Measurements from ENCODE around the gene AIFM3. TPM values are rescaled to one million over a fixed set of nuclear protein-coding genes. Genes with fewer than 3 reads are reported as not detected.
A peak's percentile ranks its signal among the peaks of the same experiment; 100 is the strongest.

The AIFM3 gene
- total and polyA plus RNA-seq, 2 of the 13 experiments (the other 11 are each of a cell fraction or from before 2014, with no cell fraction given) = 9.0 to 15.3 TPM

GRCh38 chr22:21009638-21010425 lies 42.8 kb downstream of the AIFM3 start (continued):
- TF ChIP-seq YEATS4 (CRISPR knock-in tag; IDR thresholded peaks at IDR 0.05; ENCODE audit: borderline replicate concordance) = no peak
- no peak for TF ChIP-seq ZNF18 (CRISPR knock-in tag; IDR thresholded peaks at IDR 0.05; ENCODE audit: insufficient replicate concordance)
- TF ChIP-seq PPARG (CRISPR knock-in tag; conservative IDR thresholded peaks at IDR 0.05) = peak; percentile 59; the same call in 1 of the 2 replicates
- no peak for TF ChIP-seq SMYD3 (CRISPR knock-in tag; IDR thresholded peaks at IDR 0.05)
- no peak for TF ChIP-seq ZNF619 (CRISPR knock-in tag; IDR thresholded peaks at IDR 0.05)
- no peak for TF ChIP-seq ZNF484 (CRISPR knock-in tag; IDR thresholded peaks at IDR 0.05; ENCODE audit: borderline replicate concordance, low read depth)
- no peak for TF ChIP-seq ZNF343 (CRISPR knock-in tag; IDR thresholded peaks at IDR 0.05)
- no peak for TF ChIP-seq KDM6A (CRISPR knock-in tag; IDR thresholded peaks at IDR 0.05; ENCODE audit: low read depth)
- no peak for TF ChIP-seq POLR2AphosphoS5 (IDR thresholded peaks at IDR 0.05; ENCODE audit: low read depth, low read length)
- TF ChIP-seq, protein P1, sequence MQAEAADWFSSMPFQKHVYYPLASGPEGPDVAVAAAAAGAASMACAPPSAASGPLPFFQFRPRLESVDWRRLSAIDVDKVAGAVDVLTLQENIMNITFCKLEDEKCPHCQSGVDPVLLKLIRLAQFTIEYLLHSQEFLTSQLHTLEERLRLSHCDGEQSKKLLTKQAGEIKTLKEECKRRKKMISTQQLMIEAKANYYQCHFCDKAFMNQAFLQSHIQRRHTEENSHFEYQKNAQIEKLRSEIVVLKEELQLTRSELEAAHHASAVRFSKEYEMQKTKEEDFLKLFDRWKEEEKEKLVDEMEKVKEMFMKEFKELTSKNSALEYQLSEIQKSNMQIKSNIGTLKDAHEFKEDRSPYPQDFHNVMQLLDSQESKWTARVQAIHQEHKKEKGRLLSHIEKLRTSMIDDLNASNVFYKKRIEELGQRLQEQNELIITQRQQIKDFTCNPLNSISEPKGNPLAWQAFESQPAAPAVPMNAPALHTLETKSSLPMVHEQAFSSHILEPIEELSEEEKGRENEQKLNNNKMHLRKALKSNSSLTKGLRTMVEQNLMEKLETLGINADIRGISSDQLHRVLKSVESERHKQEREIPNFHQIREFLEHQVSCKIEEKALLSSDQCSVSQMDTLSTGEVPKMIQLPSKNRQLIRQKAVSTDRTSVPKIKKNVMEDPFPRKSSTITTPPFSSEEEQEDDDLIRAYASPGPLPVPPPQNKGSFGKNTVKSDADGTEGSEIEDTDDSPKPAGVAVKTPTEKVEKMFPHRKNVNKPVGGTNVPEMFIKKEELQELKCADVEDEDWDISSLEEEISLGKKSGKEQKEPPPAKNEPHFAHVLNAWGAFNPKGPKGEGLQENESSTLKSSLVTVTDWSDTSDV (CRISPR knock-in tag; IDR thresholded peaks at IDR 0.05) = no peak
- no peak for TF ChIP-seq ZNF83 (CRISPR knock-in tag; IDR thresholded peaks at IDR 0.05; ENCODE audit: borderline replicate concordance)
- no peak for TF ChIP-seq ATF7 (IDR thresholded peaks at IDR 0.05)
- no peak for TF ChIP-seq ATF7 (CRISPR knock-in tag; IDR thresholded peaks at IDR 0.05)
- no peak for TF ChIP-seq SMAD1 (CRISPR knock-in tag; IDR thresholded peaks at IDR 0.05; ENCODE audit: borderline replicate concordance, low read depth)
- TF ChIP-seq, protein P2, sequence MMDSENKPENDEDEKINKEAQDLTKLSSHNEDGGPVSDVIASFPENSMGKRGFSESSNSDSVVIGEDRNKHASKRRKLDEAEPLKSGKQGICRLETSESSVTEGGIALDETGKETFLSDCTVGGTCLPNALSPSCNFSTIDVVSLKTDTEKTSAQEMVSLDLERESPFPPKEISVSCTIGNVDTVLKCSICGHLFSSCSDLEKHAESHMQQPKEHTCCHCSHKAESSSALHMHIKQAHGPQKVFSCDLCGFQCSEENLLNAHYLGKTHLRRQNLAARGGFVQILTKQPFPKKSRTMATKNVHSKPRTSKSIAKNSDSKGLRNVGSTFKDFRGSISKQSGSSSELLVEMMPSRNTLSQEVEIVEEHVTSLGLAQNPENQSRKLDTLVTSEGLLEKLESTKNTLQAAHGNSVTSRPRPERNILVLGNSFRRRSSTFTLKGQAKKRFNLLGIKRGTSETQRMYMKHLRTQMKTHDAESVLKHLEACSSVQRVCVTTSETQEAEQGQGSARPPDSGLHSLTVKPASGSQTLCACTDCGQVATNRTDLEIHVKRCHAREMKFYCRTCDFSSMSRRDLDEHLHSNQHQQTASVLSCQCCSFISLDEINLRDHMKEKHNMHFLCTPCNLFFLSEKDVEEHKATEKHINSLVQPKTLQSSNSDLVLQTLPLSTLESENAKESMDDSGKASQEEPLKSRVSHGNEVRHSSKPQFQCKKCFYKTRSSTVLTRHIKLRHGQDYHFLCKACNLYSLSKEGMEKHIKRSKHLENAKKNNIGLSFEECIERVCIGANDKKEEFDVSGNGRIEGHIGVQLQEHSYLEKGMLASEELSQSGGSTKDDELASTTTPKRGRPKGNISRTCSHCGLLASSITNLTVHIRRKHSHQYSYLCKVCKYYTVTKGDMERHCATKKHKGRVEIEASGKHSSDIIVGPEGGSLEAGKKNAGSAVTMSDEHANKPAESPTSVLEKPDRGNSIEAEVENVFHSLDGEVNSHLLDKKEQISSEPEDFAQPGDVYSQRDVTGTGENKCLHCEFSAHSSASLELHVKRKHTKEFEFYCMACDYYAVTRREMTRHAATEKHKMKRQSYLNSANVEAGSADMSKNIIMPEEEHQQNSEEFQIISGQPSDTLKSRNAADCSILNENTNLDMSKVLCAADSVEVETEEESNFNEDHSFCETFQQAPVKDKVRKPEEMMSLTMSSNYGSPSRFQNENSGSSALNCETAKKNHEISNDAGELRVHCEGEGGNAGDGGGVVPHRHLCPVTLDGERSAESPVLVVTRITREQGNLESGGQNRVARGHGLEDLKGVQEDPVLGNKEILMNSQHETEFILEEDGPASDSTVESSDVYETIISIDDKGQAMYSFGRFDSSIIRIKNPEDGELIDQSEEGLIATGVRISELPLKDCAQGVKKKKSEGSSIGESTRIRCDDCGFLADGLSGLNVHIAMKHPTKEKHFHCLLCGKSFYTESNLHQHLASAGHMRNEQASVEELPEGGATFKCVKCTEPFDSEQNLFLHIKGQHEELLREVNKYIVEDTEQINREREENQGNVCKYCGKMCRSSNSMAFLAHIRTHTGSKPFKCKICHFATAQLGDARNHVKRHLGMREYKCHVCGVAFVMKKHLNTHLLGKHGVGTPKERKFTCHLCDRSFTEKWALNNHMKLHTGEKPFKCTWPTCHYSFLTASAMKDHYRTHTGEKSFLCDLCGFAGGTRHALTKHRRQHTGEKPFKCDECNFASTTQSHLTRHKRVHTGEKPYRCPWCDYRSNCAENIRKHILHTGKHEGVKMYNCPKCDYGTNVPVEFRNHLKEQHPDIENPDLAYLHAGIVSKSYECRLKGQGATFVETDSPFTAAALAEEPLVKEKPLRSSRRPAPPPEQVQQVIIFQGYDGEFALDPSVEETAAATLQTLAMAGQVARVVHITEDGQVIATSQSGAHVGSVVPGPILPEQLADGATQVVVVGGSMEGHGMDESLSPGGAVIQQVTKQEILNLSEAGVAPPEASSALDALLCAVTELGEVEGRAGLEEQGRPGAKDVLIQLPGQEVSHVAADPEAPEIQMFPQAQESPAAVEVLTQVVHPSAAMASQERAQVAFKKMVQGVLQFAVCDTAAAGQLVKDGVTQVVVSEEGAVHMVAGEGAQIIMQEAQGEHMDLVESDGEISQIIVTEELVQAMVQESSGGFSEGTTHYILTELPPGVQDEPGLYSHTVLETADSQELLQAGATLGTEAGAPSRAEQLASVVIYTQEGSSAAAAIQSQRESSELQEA (CRISPR knock-in tag; IDR thresholded peaks at IDR 0.05; ENCODE audit: not compliant biosample characterization) = no peak
- TF ChIP-seq NR2C2 (CRISPR knock-in tag; IDR thresholded peaks at IDR 0.05; ENCODE audit: borderline replicate concordance) = no peak
- TF ChIP-seq CHD4 (IDR thresholded peaks at IDR 0.05; ENCODE audit: borderline replicate concordance, low read length) = no peak
